Measurements from ENCODE around the gene GLI3.

- TF ChIP-seq TP53 (CRISPR knock-in tag; IDR thresholded peaks at IDR 0.05) (no peak), CTCF (IDR thresholded peaks at IDR 0.05) (no peak), ATF2 (CRISPR knock-in tag; IDR thresholded peaks at IDR 0.05; ENCODE audit: borderline replicate concordance, low read depth) (no peak), NR2C2 (CRISPR knock-in tag; IDR thresholded peaks at IDR 0.05) (no peak), GABPB1 (CRISPR knock-in tag; IDR thresholded peaks at IDR 0.05) (no peak), E2F4 (CRISPR knock-in tag; IDR thresholded peaks at IDR 0.05; ENCODE audit: borderline replicate concordance, low read depth) (no peak), MYBL2 (CRISPR knock-in tag; IDR thresholded peaks at IDR 0.05) (no peak), ZNF232 (CRISPR knock-in tag; IDR thresholded peaks at IDR 0.05) (no peak), MAX (CRISPR knock-in tag; IDR thresholded peaks at IDR 0.05) (no peak), USF2 (CRISPR knock-in tag; IDR thresholded peaks at IDR 0.05) (no peak), FOXP1 (CRISPR knock-in tag; IDR thresholded peaks at IDR 0.05; ENCODE audit: borderline replicate concordance) (no peak), STAT6 (CRISPR knock-in tag; conservative IDR thresholded peaks at IDR 0.05; ENCODE audit: low read depth) (no peak), ATF6 (CRISPR knock-in tag; IDR thresholded peaks at IDR 0.05) (no peak), SP1 (CRISPR knock-in tag; conservative IDR thresholded peaks at IDR 0.05) (no peak)
These were observed 159.5 kb downstream of the GLI3 start for GRCh38 chr7:42077271-42078135.

All from WTC11 (cell line).